WTC11 (cell line): ENCODE results near the gene GBF1.

Experiments
- CTCF ChIP-seq: fragments of 200-600 bp; IDR thresholded peaks from 2 replicates; pipeline ENCODE4 v1.8.0; 2022; ENCODE audit warnings: antibody characterized with exemption
- IRF2 ChIP-seq: sonication (generic); formaldehyde crosslinking; IDR thresholded peaks from 2 replicates; pipeline ENCODE4 v1.8.0; 2022; ENCODE audit warnings: low read depth, missing genetic modification reagents, borderline replicate concordance

GRCh38 chr10:102247734-102248133 is 2.4 kb downstream of the GBF1 start:
- no peak for TF ChIP-seq CTCF
- TF ChIP-seq IRF2, result no peak
